ENCODE results near the gene MYO1B.

Gene MYO1B

GRCh38 chr2:191245046-191245868 lies at the start of gene MYO1B:
Gene MYO1B, plus strand, starts transcription at chr2:191245404. Its CDS starts 31,492 bp downstream, at chr2:191276896.
- DNase-seq = peak; percentile 62

GRCh38 chr2:191197096-191197495 lies 48.1 kb upstream of the MYO1B start:
- no peak for DNase-seq

- DNase-seq = no peak
Observed at GRCh38 chr2:191198271-191198670, 46.9 kb upstream of the MYO1B start.

GRCh38 chr2:191199929-191200512 lies 45.2 kb upstream of the MYO1B start:
- DNase-seq = no peak

- DNase-seq = no peak
Observed at GRCh38 chr2:191200910-191201309, 44.3 kb upstream of the MYO1B start.

GRCh38 chr2:191202209-191202721 lies 42.9 kb upstream of the MYO1B start:
- DNase-seq = peak; percentile 76

- DNase-seq = no peak
Observed at GRCh38 chr2:191202881-191203397, 42.3 kb upstream of the MYO1B start.

- DNase-seq = no peak
Observed at GRCh38 chr2:191204433-191204832, 40.8 kb upstream of the MYO1B start.

GRCh38 chr2:191206613-191207471 lies 38.4 kb upstream of the MYO1B start:
- no peak for DNase-seq

- no peak for DNase-seq
Observed at GRCh38 chr2:191209340-191209739, 35.9 kb upstream of the MYO1B start.

GRCh38 chr2:191212119-191212518 lies 33.1 kb upstream of the MYO1B start:
- no peak for DNase-seq

- no peak for DNase-seq
Observed at GRCh38 chr2:191213333-191213732, 31.9 kb upstream of the MYO1B start.

GRCh38 chr2:191215230-191215629 lies 30.0 kb upstream of the MYO1B start:
- no peak for DNase-seq

GRCh38 chr2:191215666-191216065 lies 29.5 kb upstream of the MYO1B start:
- no peak for DNase-seq

- DNase-seq = peak; percentile 89
Observed at GRCh38 chr2:191217580-191217979, 27.6 kb upstream of the MYO1B start.

- peak; percentile 39 for DNase-seq
Observed at GRCh38 chr2:191218292-191218898, 26.8 kb upstream of the MYO1B start.

GRCh38 chr2:191220671-191221070 lies 24.5 kb upstream of the MYO1B start:
- no peak for DNase-seq

GRCh38 chr2:191221666-191222065 lies 23.5 kb upstream of the MYO1B start:
- no peak for DNase-seq

- DNase-seq = no peak
Observed at GRCh38 chr2:191222507-191222906, 22.7 kb upstream of the MYO1B start.

GRCh38 chr2:191222952-191223351 lies 22.3 kb upstream of the MYO1B start:
- DNase-seq = no peak

- DNase-seq = no peak
Observed at GRCh38 chr2:191225126-191225525, 20.1 kb upstream of the MYO1B start.

- no peak for DNase-seq
Observed at GRCh38 chr2:191225690-191226089, 19.5 kb upstream of the MYO1B start.

GRCh38 chr2:191226196-191226595 lies 19.0 kb upstream of the MYO1B start:
- DNase-seq = no peak
